HepG2 (cell line): ENCODE data around the gene EXOC3. TPM values are rescaled to one million over a fixed set of nuclear protein-coding genes. Genes with fewer than 3 reads are reported as not detected.

Experiments
- polyA plus RNA-seq, 8 experiments: library from polyadenylated mRNA; depleted of rRNA in 3 of 8; stranded (reverse) in 7 of 8; unstranded in 1 of 8; fragments of >200 nt; fragmentation: Illumina TruSeq in 4 of 8; extraction: Trizol in 4 of 8; gene quantifications; 2 replicates each; pipeline versions ENCODE4 v1.2.1 to v1.2.3, GENCODE V29; 2011 to 2016; ENCODE audit warnings: low read depth in 4 of 8, missing spikeins in 1 of 8, mixed read lengths in 1 of 8; ENCODE audit not compliant: insufficient read depth in 1 of 8
- total RNA-seq, 5 experiments: library from RNA; depleted of rRNA; stranded (reverse); fragments of >200 nt; fragmentation: Illumina TruSeq; extraction: Trizol; gene quantifications; 2 replicates each; pipeline ENCODE4 v1.2.3, GENCODE V29; 2016; ENCODE audit warnings: low read depth in 1 of 5

EXOC3 gene
- total and polyA plus RNA-seq, 2 of the 13 experiments (the other 11 are each of a cell fraction or from before 2014, with no cell fraction given), result 9.2 to 20.5 TPM

Other genes starting within 250 kb of the EXOC3 start
- 2.8 and 4.3 TPM in 2 replicates for gene CCDC127, start 225.0 kb upstream of the EXOC3 start, total RNA-seq (2016; rRNA removed; fragmentation: Illumina TruSeq; extraction: Trizol)
- gene CCDC127, start 225.0 kb upstream of the EXOC3 start, polyA plus RNA-seq (2011; rRNA removed), result 2.9 and 3.7 TPM in 2 replicates
- 192 and 240 TPM in 2 replicates for gene SDHA, start 224.9 kb upstream of the EXOC3 start, total RNA-seq (2016; rRNA removed; fragmentation: Illumina TruSeq; extraction: Trizol)
- gene SDHA, start 224.9 kb upstream of the EXOC3 start, polyA plus RNA-seq (2011; rRNA removed), result 156 and 185 TPM in 2 replicates
- gene PDCD6, start 171.5 kb upstream of the EXOC3 start, total RNA-seq (2016; rRNA removed; fragmentation: Illumina TruSeq; extraction: Trizol), result 120 and 134 TPM in 2 replicates
- 150 and 176 TPM in 2 replicates for gene PDCD6, start 171.5 kb upstream of the EXOC3 start, polyA plus RNA-seq (2011; rRNA removed)
- gene AHRR, start 121.5 kb upstream of the EXOC3 start, total RNA-seq (2016; rRNA removed; fragmentation: Illumina TruSeq; extraction: Trizol), result 0.13 and 0.35 TPM in 2 replicates
- 0.18 and 0.28 TPM in 2 replicates for gene AHRR, start 121.5 kb upstream of the EXOC3 start, polyA plus RNA-seq (2011; rRNA removed)
- 1.2 and 1.8 TPM in 2 replicates for gene SLC9A3, start 81.3 kb downstream of the EXOC3 start, total RNA-seq (2016; rRNA removed; fragmentation: Illumina TruSeq; extraction: Trizol)
- 1.5 and 1.9 TPM in 2 replicates for gene SLC9A3, start 81.3 kb downstream of the EXOC3 start, polyA plus RNA-seq (2011; rRNA removed)
- 8.1 and 9.4 TPM in 2 replicates for gene CEP72, start 169.2 kb downstream of the EXOC3 start, total RNA-seq (2016; rRNA removed; fragmentation: Illumina TruSeq; extraction: Trizol)
- gene CEP72, start 169.2 kb downstream of the EXOC3 start, polyA plus RNA-seq (2011; rRNA removed), result 3.4 and 4.4 TPM in 2 replicates